HFF-Myc (cell line): Measurements from ENCODE around the gene INSIG2.

Source experiments
- DNase-seq: peaks from one replicate; pipeline ENCODE4 v3.0.0-alpha.2; 2011; ENCODE audit warnings: low read depth; ENCODE audit errors: extremely low read depth
- H3K4me3 ChIP-seq: replicated peaks from 2 replicates; pipeline ENCODE4 v1.5.1; 2011; ENCODE audit warnings: low read depth, mild to moderate bottlenecking, control low read depth, low read length
- TF ChIP-seq, protein P1 (sequence below): IDR thresholded peaks from 2 replicates; pipeline ENCODE4 v1.5.1; 2012; ENCODE audit warnings: mild to moderate bottlenecking, low read depth, low read length, control low read depth; ENCODE audit errors: missing control alignments

Gene INSIG2

DNA sequence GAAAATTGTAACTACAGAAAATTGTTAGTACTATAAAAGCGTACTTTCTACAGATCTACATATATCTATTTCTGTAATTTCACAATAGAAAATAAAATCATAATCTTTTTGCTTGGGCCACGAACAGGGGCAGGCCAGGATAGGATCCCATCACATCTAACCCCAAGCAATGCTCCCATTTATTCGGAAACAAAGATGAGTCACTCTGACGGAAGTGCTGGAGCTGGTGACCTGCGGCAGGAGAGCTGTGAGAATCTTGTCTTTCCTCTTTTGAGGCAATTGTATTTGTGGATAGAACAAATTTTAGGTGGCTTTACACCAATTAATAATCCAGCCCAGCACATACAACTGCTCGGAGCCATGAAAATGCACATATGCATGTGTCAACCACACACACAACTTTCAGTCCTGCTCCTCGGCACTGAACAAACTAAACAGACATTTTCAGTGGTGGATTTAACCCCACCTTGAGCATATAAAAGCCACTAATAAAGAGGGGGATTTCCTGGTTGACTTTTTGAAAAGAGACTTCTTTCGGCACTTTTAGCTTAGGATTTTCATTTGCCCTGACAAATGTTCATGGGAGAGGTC, 22.3 kb upstream of the INSIG2 start:
- no peak for DNase-seq

DNA sequence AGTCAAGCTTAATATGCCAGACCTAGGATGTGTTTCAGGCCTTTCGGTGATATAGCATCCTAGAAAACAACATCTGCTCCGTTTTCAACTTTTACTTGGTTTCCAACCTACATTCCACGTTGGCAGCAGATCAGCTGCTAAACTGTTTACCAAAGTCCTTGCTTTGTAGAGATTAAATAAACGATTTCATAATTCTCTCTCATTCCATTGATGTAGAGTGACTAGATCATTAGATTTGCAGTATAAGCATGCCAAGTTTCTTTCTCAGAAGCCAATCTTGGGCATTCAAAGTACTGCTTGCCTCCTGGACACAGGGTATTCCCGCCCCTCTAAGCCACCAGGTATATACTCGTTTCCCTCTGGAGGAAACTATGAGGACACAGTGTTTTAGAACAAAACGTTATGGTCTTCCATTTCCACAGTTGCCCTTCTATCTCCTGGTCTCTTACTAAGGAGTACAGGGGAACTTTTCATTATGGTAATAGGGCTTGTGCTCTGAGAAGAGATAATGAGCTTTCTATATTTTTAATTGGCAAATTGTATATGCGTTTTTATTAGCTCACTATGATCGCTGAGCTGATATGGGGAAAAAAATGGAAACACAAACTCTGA, 10.5 kb upstream of the INSIG2 start:
- no peak for DNase-seq
- no peak overlapping the region for H3K4me3 ChIP-seq
- TF ChIP-seq, protein P1, sequence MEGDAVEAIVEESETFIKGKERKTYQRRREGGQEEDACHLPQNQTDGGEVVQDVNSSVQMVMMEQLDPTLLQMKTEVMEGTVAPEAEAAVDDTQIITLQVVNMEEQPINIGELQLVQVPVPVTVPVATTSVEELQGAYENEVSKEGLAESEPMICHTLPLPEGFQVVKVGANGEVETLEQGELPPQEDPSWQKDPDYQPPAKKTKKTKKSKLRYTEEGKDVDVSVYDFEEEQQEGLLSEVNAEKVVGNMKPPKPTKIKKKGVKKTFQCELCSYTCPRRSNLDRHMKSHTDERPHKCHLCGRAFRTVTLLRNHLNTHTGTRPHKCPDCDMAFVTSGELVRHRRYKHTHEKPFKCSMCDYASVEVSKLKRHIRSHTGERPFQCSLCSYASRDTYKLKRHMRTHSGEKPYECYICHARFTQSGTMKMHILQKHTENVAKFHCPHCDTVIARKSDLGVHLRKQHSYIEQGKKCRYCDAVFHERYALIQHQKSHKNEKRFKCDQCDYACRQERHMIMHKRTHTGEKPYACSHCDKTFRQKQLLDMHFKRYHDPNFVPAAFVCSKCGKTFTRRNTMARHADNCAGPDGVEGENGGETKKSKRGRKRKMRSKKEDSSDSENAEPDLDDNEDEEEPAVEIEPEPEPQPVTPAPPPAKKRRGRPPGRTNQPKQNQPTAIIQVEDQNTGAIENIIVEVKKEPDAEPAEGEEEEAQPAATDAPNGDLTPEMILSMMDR, result no peak

More for the DNA sequence above, 22.3 kb upstream of the INSIG2 start:
- TF ChIP-seq, protein P1, result no peak
- H3K4me3 ChIP-seq, result no peak overlapping the region

DNA sequence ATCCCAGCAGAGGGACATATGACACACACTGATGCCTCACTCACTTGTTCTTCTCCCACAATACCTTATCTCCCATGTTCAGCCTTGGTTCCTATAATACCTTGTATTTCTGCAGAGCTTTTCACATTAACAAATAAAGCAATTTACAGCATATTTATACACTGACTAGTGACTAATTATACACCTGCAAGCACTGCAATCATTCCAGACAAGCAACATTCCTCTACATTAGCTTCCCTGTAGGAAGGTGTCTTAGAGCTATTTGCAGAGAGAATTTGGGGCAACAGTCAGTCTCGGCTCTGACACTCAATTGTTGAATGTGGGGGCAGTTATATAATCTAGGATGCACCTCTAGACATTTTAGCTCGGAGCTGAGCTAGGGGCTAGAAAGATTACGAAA, 9.5 kb upstream of the INSIG2 start:
- TF ChIP-seq, protein P1, result no peak
- no peak for DNase-seq
- H3K4me3 ChIP-seq, result no peak overlapping the region

DNA sequence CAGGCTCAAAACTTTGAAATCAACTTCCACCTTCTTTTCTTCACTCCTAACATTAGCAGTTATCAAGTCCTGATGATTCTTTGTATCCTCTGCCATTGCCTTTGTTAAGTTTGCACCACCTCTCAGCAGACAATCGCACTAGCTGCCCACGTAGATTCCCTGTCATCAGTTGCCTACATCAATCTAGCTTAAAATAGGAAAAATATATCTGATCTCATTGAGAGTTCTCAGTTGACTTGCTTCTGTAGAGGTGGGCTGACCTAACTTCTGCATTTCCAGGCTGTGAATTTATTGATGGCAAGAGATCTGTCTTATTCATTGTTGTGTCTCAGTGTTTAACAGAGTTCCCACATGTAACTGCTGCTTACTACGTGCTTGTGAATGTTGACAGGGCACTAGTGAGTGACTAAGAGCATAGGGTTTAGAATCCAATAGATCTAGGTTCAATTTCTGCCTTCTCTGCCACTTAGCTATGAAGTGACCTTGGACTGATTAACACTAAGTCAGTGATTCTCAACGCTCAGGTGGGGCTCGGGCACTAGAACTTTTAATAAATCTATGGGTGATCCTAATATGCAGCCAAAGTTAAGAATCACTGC, 3.7 kb upstream of the INSIG2 start:
- TF ChIP-seq, protein P1, result no peak
- no peak overlapping the region for H3K4me3 ChIP-seq
- no peak for DNase-seq

DNA sequence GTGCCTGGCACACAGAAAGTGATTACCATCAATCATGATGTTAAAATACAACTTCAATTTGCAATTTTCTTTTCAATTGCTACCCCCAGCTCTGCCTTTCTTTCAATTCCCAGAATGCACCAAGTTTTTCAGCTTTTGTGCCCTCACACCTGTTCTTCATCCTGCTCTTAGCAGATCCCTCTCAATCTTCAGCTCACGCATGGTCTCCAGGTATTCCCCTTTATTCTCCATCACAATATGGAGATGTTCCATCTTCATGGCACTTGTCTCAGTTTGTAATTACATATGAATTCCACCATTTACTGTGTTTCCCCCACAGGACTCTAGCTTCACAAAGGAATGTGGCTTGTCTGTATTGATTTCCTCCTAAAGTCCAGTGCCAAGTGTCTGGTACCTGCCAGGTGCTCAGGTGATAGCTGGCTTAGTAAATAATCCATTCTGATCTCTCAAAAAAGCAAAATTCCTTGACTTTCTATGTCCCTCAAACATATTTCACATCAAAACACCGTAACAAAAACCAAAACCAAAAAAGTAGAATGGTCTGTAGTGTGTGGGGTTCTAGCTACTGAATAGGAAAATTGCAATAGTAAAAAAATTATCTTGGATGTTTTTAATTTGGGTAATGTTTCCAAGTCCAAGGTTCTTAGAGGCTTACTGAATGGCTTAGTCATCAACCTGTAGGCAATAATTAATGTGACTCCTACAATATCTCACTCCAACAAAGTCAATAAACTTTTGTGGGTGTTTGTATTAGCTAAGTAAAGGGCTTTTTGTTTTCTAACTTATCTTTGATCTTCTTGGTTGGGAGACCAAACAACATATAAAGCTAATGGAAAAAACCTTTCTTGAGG, 2.9 kb upstream of the INSIG2 start:
- no peak for DNase-seq
- no peak overlapping the region for H3K4me3 ChIP-seq
- TF ChIP-seq, protein P1, result no peak

DNA sequence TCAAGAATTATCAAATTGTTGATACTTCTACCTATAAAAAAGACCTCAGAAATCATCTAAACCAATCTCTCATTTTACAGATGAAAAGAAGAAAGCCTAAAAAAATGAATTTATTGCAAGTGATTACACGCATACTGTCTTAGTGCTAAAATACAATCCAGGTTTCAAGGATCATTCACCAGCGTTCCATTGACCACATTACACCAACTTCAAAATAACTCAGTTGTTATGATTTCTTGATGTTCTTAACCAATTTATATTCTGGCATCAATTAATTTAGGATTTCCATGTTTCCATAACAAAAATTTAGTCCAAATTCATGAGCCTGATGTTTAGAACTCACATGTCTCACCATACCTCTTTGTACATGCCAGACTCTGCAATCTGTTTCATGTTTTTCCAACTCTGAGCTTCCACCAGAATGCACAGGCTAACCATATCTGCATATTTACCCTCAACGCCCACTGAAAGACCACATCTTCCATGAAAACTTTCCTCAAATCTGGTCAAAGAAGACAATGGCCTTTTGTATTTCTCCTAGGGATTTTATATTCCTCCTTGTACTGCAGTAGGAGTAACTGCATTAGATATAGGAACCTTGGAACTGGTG, 2.1 kb upstream of the INSIG2 start:
- no peak overlapping the region for H3K4me3 ChIP-seq
- TF ChIP-seq, protein P1, result no peak
- DNase-seq, result no peak
